ENCODE results near the gene JAZF1.

DNA sequence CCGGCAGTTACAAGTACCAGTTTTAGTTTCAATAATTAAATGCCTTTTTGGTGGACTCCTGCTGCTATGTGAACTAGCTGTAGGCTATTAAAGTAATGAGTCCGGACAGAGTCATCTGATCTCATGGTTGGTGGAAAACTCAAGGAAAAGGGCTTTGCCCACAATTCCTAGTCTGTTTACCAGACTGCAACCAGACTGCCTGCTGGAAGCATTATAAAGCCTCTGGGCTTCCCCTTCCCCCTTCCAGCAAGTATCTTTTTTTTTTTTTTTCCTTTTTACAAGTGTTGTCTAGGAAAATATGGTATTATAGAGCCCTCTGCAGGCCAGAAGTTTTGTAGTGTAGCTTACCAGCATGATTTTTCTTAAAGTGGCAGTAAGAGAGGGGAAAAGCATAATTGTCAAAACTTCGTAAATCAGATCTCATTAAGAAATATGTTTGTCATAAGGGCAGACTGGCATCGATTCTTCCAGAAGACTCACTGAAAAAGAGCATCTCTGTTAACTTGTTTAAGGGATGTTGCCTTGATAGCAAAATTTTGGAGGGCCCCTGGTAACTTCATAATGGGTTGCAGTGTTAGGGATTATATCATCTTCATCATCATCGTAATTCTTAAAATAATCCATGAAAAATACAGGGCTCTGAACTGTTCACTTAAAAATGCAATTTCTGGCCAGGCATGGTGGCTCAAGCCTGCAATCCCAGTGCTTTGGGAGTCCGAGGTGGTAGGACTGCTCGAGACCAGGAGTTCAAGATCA, 259.3 kb downstream of the JAZF1 start:
- TF ChIP-seq POLR2A (IDR thresholded peaks at IDR 0.05; ENCODE audit: low read depth, low read length), result no peak
- TF ChIP-seq, protein P1, sequence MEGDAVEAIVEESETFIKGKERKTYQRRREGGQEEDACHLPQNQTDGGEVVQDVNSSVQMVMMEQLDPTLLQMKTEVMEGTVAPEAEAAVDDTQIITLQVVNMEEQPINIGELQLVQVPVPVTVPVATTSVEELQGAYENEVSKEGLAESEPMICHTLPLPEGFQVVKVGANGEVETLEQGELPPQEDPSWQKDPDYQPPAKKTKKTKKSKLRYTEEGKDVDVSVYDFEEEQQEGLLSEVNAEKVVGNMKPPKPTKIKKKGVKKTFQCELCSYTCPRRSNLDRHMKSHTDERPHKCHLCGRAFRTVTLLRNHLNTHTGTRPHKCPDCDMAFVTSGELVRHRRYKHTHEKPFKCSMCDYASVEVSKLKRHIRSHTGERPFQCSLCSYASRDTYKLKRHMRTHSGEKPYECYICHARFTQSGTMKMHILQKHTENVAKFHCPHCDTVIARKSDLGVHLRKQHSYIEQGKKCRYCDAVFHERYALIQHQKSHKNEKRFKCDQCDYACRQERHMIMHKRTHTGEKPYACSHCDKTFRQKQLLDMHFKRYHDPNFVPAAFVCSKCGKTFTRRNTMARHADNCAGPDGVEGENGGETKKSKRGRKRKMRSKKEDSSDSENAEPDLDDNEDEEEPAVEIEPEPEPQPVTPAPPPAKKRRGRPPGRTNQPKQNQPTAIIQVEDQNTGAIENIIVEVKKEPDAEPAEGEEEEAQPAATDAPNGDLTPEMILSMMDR (conservative IDR thresholded peaks at IDR 0.05; ENCODE audit: low read depth, low read length), result peak; percentile 74
- no peak for TF ChIP-seq RFX5 (IDR thresholded peaks at IDR 0.05; ENCODE audit: low read depth, low read length)
- peak; percentile 61 for TF ChIP-seq SMC3 (IDR thresholded peaks at IDR 0.05; ENCODE audit: low read depth, low read length)
- peak; percentile 77 for TF ChIP-seq RAD21 (IDR thresholded peaks at IDR 0.05; ENCODE audit: low read length)
- no peak for TF ChIP-seq RCOR1 (IDR thresholded peaks at IDR 0.05; ENCODE audit: insufficient replicate concordance, low read length)
- no peak for TF ChIP-seq CEBPB (IDR thresholded peaks at IDR 0.05; ENCODE audit: low read depth, low read length)
- TF ChIP-seq FOS (IDR thresholded peaks at IDR 0.05; ENCODE audit: low read depth, low read length), result no peak

Data from IMR-90 (cell line).